GM12878 (cell line): ENCODE data around the gene CRYBB1. TPM values are rescaled to one million over a fixed set of nuclear protein-coding genes. Genes with fewer than 3 reads are reported as not detected.
A peak's percentile ranks its signal among the peaks of the same experiment; 100 is the strongest.

ENCODE experiments used
- ATAC-seq: fragments of 200-7000 bp; cut with Tn5 transposase; 3 replicates; pipeline ENCODE4 v1.9.1; 2020; ENCODE audit warnings: mild to moderate bottlenecking, moderate library complexity
- BruUV-seq: library from RNA; stranded (reverse); fragments of 400-500 nt; replicated peaks from 2 replicates; lab custom pipeline; 2021; lab: Mats Ljungman, UMichigan
- CTCF ChIA-PET: fragments of 300-600 bp; sonication (Branson Sonifier 250); formaldehyde crosslinking; extraction: SDS; loops from one replicate; lab custom pipeline; 2021; ENCODE audit warnings: inconsistent platforms; lab: Yijun Ruan, JAX
- POLR2A ChIA-PET: fragments of 350-600 bp; formaldehyde crosslinking; extraction: SDS; loops from one replicate; lab custom pipeline; 2021; ENCODE audit warnings: inconsistent platforms; lab: Charles Lee
- RAD21 ChIA-PET: fragments of 300-600 bp; sonication (Branson Sonifier 250); formaldehyde crosslinking; loops from one replicate; lab custom pipeline; 2023; ENCODE audit warnings: antibody characterized with exemption; ENCODE audit not compliant: unreplicated experiment; lab: Charles Lee
- SMC1A ChIA-PET: fragments of 300-600 bp; sonication (Branson Sonifier 250); formaldehyde crosslinking; loops from one replicate; lab custom pipeline; 2023; ENCODE audit not compliant: unreplicated experiment, uncharacterized antibody; lab: Charles Lee
- DNase-seq: peaks from one replicate; pipeline ENCODE4 v3.0.0-alpha.2; 2011; ENCODE audit warnings: low read depth, low spot score
- FAIRE-seq: peaks from 3 replicates; lab custom pipeline; 2011; peaks lifted over from hg19 to GRCh38; lab: Jason Lieb, UNC
- H2AFZ ChIP-seq: 2 replicates; pipeline ENCODE4 v1.6.0; 2011; ENCODE audit warnings: low read depth, low read length, control low read depth; ENCODE audit not compliant: control insufficient read depth
- H3K27ac ChIP-seq: 2 replicates; pipeline ENCODE4 v1.5.1; 2011; ENCODE audit warnings: control low read depth; ENCODE audit not compliant: control insufficient read depth, insufficient read depth
- H3K27me3 ChIP-seq, 2 experiments: replicated peaks in 1 of 2; 2 replicates each; pipeline versions ENCODE4 v1.6.0 to v1.6.1; 2011; ENCODE audit warnings: low read length in 1 of 2; ENCODE audit not compliant: control insufficient read depth in 2 of 2, insufficient read depth in 2 of 2
- H3K36me3 ChIP-seq, 2 experiments: 2 replicates each; pipeline ENCODE4 v1.5.1; 2011; ENCODE audit warnings: low read length in 1 of 2; ENCODE audit not compliant: control insufficient read depth in 2 of 2, insufficient read depth in 2 of 2
- H3K4me1 ChIP-seq: 2 replicates; pipeline ENCODE4 v1.6.1; 2011; ENCODE audit warnings: mild to moderate bottlenecking, low read length, moderate library complexity, mixed read lengths; ENCODE audit not compliant: control insufficient read depth, insufficient read depth
- H3K4me2 ChIP-seq: 2 replicates; pipeline ENCODE4 v1.6.0; 2011; ENCODE audit warnings: control low read depth; ENCODE audit not compliant: control insufficient read depth, insufficient read depth
- H3K4me3 ChIP-seq: fragments of 200-600 bp; sonication (generic); 2 replicates; pipeline ENCODE4 v1.5.1; 2016
- H3K79me2 ChIP-seq: 2 replicates; pipeline ENCODE4 v1.6.0; 2011; ENCODE audit warnings: low read length; ENCODE audit not compliant: control insufficient read depth, insufficient read depth
- H3K9ac ChIP-seq: 2 replicates; pipeline ENCODE4 v1.8.0; 2011; ENCODE audit warnings: low read length, control low read depth, mixed read lengths; ENCODE audit not compliant: control insufficient read depth, insufficient read depth
- H3K9me3 ChIP-seq: replicated peaks from 3 replicates; pipeline ENCODE4 v1.5.1; 2011; ENCODE audit warnings: mild to moderate bottlenecking, low read length; ENCODE audit not compliant: control insufficient read depth, insufficient read depth
- H4K20me1 ChIP-seq: 2 replicates; pipeline ENCODE4 v1.6.0; 2011; ENCODE audit not compliant: control insufficient read depth, insufficient read depth
- BHLHE40 ChIP-seq, 2 experiments: fragments of 450-650 bp in 1 of 2; IDR thresholded peaks; 2 replicates each; pipeline ENCODE4 v1.6.1; 2011 to 2017; ENCODE audit warnings: low read depth in 2 of 2, borderline replicate concordance in 1 of 2, improper control_type of control experiment in 1 of 2, low read length in 1 of 2, mild to moderate bottlenecking in 1 of 2
- EED ChIP-seq: sonication (generic); IDR thresholded peaks from 2 replicates; pipeline ENCODE4 v1.6.1; 2016; ENCODE audit warnings: antibody characterized with exemption, low read depth
- GATAD2B ChIP-seq: fragments of 450-650 bp; conservative IDR thresholded peaks from 2 replicates; pipeline ENCODE4 v1.6.1; 2017; ENCODE audit warnings: low read depth, mild to moderate bottlenecking, moderate library complexity
- NRF1 ChIP-seq: conservative IDR thresholded peaks from 2 replicates; pipeline ENCODE4 v1.6.1; 2011; ENCODE audit warnings: mild to moderate bottlenecking, low read depth, low read length, improper control_type of control experiment
- POLR2A ChIP-seq: IDR thresholded peaks from 2 replicates; pipeline ENCODE4 v1.6.1; 2011; ENCODE audit warnings: low read depth, mild to moderate bottlenecking, low read length
- WGBS: methylation state at CpG from one replicate; pipeline ENCODE4 v1.1.6; 2016; ENCODE audit warnings: low lambda C conversion rate; ENCODE audit not compliant: insufficient replicate concordance, insufficient coverage; ENCODE audit errors: missing lambda C conversion rate; 5-methylcytosine and 5-hydroxymethylcytosine counted together
- in situ Hi-C: fragments of 300-500 bp; cut with MboI; formaldehyde crosslinking; loops from 9 replicates; pipeline ENCODE4 v1.14.3; 2018; ENCODE audit warnings: mixed read lengths
- intact Hi-C: fragments of 100-400 bp; cut with micrococcal nuclease; formaldehyde crosslinking; loops from one replicate; pipeline ENCODE4 v1.14.2; 2022; ENCODE audit not compliant: unreplicated experiment
- polyA plus RNA-seq, 11 experiments: library from polyadenylated mRNA; depleted of rRNA in 4 of 11; unstranded in 6 of 11; stranded (reverse) in 5 of 11; fragments of >200 nt; fragmentation: Nextera tagmentation in 4 of 11; fragmentation: Illumina TruSeq in 1 of 11; extraction: Ambion mirVana in 4 of 11; extraction: Trizol in 1 of 11; gene quantifications; 1 replicate in 1 of 11; 2 replicates in 10 of 11; pipeline versions ENCODE4 v1.2.1 to v1.2.3, GENCODE V29; 2011 to 2016; ENCODE audit warnings: inconsistent platforms in 2 of 11, missing spikeins in 2 of 11, low read depth in 1 of 11
- total RNA-seq, 4 experiments: library from RNA; depleted of rRNA in 3 of 4; stranded (reverse); fragments of >200 nt in 3 of 4; fragmentation: Illumina TruSeq in 1 of 4; extraction: Trizol in 1 of 4; gene quantifications; 2 replicates each; pipeline versions ENCODE4 v1.2.1 to v1.2.3, GENCODE V29; 2013 to 2021
- TF ChIP-seq, protein P1 (sequence below): IDR thresholded peaks from 2 replicates; pipeline ENCODE4 v1.6.1; 2012; ENCODE audit warnings: low read depth, low read length, improper control_type of control experiment

Gene CRYBB1
- total and polyA plus RNA-seq, 10 of the 15 experiments (the other 5 are each of a cell fraction or from before 2014, with no cell fraction given), result 0.09 to 0.64 (median 0.23) TPM; not detected in 5

DNA sequence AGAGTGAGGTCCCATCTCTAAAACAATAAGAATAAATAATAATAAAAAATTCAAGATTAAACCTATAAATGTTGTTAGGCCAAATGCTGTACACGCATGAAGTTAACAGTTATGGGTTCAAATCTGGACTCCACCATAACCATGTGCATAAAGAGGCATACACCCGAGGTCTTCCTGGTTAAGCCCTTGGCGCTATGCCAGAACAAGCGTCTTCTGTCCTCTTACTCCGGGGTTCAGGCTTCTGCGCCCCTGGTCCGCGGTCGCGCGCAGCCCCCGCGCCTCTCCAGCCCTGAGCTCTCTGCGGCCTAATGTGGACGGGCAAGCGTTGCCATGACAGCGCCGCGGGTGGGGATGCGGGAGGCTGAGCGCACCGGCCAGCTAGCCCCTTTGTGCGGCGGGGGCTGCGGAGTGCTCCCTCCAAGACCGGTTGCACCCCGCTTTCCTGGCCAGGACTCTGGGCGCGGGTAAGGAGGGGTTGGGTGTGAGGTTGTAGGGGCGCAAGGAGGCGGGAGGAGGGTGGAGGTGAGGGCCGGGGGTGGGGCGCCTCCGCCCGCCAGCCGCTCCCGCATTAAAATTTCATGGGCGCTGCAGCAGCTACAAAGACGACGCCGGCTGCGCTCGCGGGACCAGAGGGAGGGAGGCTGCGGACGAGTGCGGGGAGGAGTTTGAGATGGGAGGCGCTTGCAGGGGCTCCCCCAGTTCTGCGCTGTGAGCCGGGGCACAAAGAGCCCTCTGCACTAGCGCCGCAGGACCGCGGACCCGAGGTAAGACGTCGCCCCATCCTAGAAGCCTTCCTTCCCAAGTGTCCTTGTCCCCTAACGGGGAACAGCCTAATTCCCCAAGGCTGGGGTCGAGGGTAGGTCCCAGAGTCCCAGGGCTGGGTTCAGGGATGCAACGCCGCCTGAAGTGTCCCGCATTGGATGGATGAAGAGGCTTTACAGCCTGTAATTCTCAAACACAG is 39.3 kb upstream of the CRYBB1 start, which contains the start of gene MIAT:
TSS of gene MIAT (plus strand) at position 698 of the 961 bp plus-strand sequence.
- POLR2A ChIA-PET, result no interaction called here
- Histone ChIP-seq H3K9me3 (no peaks in the 10 kb centered on the region), H3K27ac (no peak within 1 kb of the TSS), H3K36me3 (no peaks in the 10 kb centered on the region), H3K4me2 (peak within 1 kb of the TSS; percentile 99), H3K27me3 (peaks cover 4% of the 10 kb centered on the region in 2 experiments; a peak in 2 of 4 replicates), H3K4me1 (peaks cover 13% of the 10 kb centered on the region), H3K9ac (peak within 1 kb of the TSS; percentile 19; the same call in 1 of the 2 replicates), H3K79me2 (no peaks in the 10 kb centered on the region), H3K4me3 (peak within 1 kb of the TSS; percentile 77), H4K20me1 (no peaks in the 10 kb centered on the region), H2AFZ (peak within 1 kb of the TSS; percentile 76)
- intact Hi-C loops (no loop called here), in situ Hi-C loops (no loop called here)
- BruUV-seq, result no TSS peak
- SMC1A ChIA-PET, result interaction anchor here (1.1 kb wide), 1 partner anchor 154 kb away, joined by 3 read pairs; no protein-coding TSS in a partner anchor
- FAIRE-seq (no peak), DNase-seq (no peak), ATAC-seq (peak; percentile 89)
- CTCF ChIA-PET, result interaction anchor here (0.8 kb wide), 1 partner anchor 9 kb away, joined by 3 read pairs; no protein-coding TSS in a partner anchor
- 3% methylated on average over 44 of the region's 62 CpGs for WGBS
- TF ChIP-seq EED (peak; percentile 37; the same call in 1 of the 2 replicates), GATAD2B (no peak), POLR2A (peak; percentile 60), BHLHE40 (IDR thresholded peaks at IDR 0.05; ENCODE audit: borderline replicate concordance in 1 of 2, low read depth in 2 of 2, low read length in 1 of 2) (peak in 1 of 2 experiments; percentile 26; a peak in 1 of 4 replicates), NRF1 (no peak)
- TF ChIP-seq, protein P1, sequence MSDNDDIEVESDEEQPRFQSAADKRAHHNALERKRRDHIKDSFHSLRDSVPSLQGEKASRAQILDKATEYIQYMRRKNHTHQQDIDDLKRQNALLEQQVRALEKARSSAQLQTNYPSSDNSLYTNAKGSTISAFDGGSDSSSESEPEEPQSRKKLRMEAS, result 0 out of 2 replicates have a peak, but pooled peaks have one; percentile 27
- RAD21 ChIA-PET, result interaction anchor here (1.2 kb wide), 1 partner anchor 16 kb away, joined by 3 read pairs; no protein-coding TSS in a partner anchor
